Stimulated activated CD4-positive, alpha-beta T cell treated with anti-CD3 and anti-CD28 coated beads, TNF-alpha, amount 100 ng/mL, for 1 hour (primary cell): ENCODE measurements around the gene GRAMD1B.

ENCODE experiments used
- DNase-seq, 3 donors: peaks; one replicate each; pipeline ENCODE4 v3.0.0-alpha.2; 2020; ENCODE audit warnings: low read depth in 3 of 3, low spot score in 1 of 3

GRAMD1B gene

DNA sequence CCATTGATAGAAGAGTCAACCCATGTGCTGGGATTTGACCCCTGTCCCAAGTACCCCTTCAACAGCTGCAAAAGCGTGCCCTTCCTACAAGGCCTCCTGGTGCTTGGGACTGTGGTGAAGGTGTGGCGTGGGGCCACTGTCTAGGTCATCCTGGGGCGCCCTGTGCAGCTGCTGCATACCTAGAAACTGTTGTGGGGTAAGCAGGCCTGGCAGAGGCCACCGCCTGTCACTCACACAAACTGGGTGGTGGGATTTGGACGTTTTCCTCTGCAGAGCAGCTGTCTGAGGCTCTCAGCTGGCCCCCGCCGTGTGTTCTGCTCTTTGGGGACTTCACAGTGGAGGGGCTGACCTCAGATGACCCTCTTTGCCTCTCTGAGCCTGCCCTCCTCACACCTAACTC lies 154.7 kb downstream of the GRAMD1B start:
- no peak for DNase-seq

DNA sequence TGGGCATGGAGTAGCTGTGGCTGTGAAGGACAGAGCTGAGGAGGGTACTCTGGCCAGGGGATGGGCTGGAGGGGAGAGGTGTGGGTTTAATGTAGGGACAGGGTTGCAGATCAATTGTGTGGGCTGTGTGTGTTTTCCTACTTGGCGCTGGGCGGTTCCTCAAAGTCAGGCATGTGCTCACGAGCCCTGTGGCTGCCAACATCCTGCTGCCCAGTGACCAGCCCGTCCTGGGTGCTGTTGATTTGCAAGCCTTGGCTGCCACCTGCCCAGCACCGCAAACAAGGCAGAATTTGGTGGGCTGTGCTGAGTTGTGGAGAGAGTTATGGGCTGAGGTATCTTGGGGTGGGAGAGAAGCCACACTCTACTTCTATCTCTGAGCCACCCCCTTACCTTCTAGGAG lies 155.1 kb downstream of the GRAMD1B start:
- no peak for DNase-seq

DNA sequence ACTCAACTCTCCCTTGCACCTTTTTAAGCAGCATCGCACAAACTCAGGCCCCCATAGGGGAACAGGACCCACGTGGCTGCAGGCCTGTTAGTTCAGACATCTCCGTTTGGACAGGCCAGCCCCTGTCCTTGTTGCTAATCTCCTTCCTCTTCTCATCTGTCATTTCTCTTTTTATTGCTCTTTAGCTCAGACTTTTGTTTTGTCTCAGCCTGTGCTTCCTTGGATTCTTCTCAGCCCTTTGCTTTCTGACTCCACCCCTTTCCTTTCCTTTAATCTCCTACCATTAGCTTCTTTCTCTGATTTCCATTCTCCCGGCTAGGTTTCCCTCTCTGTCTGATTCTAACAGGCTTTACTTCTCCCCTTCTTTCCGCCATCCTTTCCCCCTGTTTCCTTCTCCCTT lies 155.6 kb downstream of the GRAMD1B start:
- no peak for DNase-seq

DNA sequence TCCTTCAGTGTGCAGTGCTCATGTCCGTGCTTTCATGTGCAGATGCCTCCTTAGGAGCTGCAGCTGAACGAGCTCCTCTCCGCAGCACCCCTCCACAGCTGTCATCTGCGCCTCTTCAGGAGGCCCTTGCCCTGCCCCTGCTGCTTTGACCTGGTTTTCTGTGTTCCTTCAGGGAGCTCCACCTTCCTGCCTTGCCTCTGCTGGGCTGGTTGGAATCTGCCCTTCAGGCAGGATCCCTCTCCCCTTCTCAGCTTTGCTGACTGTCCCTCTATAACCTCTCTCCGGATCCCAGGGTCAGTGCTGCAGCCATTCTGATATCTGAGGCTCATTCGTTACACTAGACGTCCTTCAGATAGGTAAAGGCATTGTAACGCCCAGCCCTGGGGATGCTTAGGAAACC lies 156.5 kb downstream of the GRAMD1B start:
- no peak for DNase-seq

DNA sequence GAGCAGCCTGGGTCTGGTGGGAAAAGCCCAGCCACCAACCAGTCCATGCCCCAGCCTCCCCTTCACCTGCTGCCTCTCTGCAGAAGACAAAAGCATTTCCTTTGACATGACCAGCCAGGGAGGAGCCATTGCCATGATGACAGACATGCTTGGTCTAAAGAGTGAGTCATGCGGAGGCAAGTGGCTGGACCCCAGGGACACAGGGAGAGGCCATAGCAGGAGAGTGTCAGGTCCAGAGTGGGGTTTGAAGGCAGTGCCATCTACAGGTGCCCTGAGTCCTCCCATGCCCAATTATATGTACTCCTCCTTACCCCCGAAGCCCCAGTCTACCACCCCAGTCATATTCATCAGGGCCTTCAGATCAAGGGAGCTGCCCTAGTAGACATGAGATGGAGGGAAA lies 157.0 kb downstream of the GRAMD1B start:
- DNase-seq, result no peak

DNA sequence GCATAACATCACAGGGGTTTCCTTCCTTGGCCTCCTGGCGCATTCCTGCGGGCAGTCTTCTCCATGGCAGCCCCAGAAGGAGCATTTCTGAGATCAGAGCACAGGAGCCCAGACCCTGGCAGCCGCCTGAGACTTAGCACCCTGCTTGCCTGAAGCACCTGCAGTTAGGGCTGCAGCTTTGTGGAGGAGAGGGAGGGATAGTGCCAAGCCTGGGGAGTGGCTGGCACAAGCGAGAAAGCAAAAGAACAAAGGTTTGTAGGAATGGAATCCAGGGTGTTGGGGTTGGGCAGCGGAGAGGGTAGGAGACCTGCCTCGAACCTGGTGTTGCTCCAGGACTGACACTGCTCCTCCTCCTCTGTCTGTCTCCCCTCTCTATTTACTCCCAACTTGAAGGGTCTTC lies 157.5 kb downstream of the GRAMD1B start:
- DNase-seq, result no peak

DNA sequence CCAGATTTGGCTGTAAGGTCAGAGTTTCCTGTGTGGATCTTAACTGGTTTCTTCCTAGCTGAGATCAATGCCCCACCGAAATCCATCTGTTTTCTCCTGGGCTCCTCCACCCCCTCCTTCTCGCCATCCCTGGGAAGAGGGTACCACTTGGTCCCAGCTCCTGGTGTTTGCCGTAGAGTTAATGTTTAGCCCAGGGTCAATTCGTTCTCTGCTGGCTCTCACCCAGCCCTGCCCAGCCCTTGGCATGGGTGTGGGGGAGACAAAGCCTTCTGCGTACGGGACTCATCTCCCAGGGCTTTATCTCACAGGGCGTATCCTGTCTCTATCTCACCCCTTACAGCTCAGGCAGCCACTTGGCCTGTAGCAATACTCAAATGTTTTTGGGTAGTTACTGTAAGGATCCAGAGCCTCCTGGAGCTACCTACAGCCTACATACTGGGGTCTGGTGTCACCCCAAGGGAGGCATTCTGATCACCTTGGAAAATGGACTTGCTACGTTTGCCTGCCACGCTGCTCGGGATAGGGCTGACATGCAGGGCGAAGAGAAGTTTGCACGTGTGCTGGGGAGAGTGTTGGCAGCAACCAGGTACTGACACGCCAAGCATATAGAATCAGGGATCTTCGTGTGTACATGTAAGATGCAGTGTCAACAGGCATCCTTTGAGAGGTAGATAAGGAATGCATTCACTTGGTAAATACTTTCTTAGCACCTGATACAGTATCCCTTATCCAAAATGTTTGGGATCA lies 158.2 kb downstream of the GRAMD1B start:
- DNase-seq, result no peak

DNA sequence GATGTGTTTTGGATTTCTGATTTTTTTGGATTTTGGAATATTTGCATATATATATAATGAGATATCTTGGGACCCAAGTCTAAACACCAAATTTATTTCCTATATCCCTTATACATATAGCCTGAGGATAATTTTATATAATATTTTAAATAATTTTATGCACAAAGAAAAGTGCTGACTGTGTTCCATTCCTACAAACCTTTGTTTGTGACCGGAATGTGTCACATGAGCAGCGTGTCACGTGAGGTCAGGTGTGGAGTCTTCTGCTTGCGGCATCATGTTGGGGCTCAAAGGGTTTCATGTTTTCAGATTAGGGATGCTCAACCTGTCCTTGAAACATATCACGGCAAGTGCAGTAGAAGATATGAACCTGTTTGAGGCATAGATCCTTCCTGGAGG lies 158.8 kb downstream of the GRAMD1B start:
- no peak for DNase-seq

DNA sequence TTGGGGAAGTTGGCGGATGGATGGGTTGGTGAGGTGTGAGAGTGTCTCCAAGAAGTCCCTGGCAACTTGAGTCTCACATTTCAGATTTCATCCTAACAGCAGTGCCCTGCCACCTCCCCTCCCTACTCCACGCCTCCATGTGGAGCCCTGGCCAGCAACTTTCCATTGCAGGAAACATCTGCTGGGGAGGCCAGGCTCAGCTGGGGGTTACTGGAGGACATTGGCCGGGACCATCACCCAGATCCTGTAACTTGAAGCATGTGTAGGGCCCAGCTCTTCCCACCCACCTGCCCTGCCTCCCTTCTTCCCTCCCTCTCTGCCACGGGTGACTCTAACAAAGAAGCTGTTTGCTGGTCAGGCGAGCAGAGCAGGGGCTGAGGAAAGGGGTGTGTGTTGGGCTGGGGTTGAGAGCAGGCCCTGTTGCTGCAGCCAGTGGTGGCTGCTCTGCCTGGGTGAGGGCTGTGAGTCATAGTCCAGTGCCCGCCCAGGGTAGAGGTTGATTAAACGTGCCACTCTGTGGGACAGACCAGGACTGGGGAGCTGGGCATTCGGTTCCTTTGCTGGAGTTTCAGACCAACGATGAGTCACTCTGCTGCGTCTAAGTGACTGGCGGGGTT lies 160.3 kb downstream of the GRAMD1B start:
- DNase-seq, result no peak

DNA sequence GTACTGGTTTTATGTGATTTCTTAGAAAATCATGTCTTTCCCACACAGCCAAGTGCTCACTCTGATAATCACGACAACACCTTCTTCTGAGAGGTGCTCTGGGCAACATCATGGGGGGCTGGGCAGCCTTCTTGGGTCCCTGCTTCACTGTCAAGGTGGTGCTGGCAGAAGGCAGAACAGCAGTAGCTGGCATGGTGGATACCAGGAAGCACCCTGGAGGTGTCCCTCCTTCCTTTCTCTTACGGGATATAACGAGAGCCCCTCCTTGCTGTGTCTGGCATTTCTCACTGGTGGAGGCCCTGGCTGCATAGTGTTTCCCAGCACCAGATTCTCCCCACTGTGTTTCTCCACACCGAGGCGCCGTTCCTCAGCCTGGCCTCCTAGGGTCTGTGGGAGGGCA lies 163.5 kb downstream of the GRAMD1B start:
- no peak for DNase-seq

DNA sequence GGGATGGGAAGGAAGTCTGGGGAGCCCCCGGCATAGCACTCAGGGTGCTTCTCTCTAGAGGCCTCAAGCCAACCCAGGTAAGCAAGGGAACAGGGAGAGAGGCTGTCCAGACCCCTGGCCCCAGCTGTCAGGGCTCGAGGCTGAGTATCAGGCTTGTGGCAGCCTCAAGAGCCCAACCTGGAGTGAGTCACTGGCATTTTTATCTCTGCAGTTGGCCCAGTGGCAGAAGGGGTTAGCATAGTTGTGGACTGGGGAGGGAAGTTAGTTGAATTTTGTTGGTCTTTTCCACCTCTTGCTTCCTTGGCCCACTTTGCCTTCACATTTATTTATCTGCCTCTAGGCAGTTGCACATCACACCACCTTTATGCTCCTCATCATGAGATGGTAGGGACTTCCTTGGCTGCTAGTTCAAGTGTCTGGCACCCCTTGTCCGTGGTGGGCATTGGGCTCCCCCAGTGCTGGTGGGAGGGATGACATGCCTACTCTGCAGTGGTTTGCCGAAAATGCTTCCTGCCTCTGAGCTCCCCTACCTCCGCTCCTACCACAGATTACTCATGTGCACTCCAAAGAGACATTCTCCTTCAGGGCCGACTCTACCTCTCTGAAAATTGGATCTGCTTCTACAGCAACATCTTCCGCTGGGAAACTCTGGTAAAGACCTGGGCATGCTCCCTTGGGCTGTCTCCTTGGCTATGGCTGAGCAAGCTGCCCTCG lies 164.3 kb downstream of the GRAMD1B start:
- no peak for DNase-seq

DNA sequence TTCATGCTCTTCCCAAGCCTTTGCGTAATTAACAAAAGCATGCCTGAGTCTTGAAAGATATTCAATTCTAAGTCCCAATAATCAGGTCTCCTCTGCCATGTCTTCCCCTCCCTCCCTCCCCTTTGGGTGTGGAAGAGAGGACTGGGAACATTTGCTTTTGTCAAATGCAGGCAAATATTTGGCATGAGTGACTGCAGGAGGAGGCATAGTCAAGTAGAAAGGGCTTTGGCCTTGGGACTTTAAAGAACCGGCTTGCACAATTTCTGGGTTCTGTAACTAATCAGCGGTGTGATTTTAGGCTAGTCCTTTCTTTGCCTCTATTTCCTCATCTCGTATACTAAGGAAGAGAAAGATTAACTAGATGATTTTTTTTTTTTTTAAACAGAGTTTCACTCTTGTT lies 164.9 kb downstream of the GRAMD1B start:
- no peak for DNase-seq

DNA sequence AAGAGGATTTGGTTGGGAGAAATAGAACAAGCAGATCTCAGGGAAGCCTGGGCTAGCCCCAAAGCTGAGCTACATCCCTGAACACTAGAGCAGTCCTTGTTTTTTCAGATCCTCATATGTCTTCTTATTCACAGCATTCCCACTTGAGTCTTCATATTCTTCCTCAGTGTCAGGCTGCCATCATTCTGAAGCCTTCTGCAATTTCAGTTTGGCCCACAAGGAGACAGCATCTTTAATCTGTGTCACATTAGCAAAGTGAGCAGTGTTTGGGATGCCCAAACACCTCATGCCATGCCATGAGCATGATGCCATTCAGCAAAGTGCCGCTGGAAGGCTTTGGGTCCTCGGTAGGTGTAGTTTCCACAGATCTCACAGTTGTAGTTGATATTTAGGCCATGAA lies 167.8 kb downstream of the GRAMD1B start:
- no peak for DNase-seq

DNA sequence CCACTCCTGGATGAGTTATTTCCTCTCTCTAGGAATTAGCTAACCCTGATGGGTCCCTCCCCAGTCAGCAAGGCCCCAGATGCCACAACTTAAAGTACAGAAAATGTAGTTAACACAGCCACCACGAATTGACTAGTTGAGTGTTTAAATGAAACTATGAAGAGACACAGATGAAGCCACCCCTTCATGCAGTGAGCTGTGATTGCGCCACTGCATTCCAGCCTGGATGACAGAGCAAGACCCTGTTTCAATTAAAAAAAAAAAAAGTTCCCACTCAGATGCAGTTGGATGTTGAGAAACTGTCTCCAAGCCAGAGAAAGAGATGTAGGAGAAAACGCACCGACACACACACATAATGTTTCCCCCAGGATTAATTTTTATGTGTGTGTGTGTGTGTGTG lies 171.1 kb downstream of the GRAMD1B start:
- no peak for DNase-seq

DNA sequence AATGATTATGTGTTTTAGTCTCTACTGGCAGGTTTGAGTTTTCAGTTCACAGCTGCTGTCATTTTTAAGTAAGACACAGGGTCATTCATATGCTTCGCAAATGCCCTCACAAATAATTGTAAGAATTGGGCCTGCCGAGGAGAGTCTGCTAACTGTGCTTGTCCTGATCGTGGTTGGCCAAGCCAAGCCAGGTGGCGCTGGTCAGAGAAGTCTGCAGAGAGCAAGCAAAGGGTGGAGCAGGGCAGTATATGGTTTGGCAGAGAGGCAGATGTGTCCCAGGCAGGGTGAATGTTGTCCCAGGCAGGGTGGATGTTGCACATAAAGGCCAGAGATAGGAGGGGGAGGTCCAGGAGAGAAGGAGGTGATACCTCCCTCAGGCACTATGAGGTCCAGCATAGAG lies 171.7 kb downstream of the GRAMD1B start:
- no peak for DNase-seq

DNA sequence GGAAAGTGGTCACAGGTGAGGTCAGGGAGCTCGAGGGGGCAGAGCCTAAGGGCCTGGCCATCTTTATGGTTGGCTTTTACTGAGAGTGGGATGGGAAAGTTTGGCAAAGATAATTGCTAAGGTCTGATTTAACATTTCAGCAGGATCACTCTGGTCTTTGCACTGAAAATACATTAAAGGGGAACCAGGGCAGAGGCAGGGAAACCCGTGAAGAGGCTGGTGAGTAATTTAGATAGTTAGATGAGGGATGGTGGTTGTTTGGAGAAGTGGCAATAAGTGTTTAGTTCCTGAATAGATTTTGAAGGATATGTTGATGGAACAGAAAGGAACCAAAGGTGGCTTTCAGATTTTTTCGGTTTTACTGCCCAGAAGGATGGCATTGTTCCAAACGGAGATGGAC lies 173.6 kb downstream of the GRAMD1B start:
- no peak for DNase-seq

DNA sequence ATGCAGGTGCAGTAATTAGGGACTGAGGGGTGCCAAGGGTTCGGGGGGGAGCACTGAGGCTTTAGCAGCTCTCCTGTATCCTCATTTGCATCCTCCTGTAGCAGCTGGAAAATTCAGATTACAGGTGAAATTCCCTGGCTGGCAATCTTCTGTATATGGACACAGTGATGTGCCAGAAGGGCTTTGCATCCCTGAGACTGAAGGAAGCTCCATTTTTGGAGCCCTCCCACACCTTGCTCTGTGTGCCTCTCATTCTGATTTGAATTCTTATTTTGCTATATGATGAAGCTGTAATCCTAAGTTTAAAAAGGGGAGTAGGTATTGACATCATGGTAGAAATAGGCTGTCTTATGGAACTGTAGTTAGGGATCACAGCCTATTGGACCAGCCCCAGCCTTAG lies 177.7 kb downstream of the GRAMD1B start:
- no peak for DNase-seq

DNA sequence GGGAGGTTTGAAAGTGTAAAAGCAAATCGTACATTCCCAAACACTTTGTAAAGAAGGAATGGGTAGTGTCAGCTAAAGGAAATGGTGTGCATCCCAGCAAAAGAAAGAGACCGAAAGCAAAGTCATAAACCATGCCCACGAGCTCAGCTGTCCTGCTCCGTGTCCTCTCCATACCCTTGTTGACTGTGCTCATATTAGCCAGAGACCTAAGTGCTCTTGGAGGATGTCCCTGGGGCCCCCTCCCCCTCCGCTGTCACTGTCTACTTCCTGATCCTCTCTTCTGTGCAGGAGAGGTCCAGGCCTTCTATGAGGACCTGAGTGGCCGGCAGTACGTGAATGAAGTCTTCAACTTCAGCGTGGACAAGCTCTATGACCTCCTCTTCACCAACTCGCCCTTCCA lies 178.3 kb downstream of the GRAMD1B start:
- no peak for DNase-seq

DNA sequence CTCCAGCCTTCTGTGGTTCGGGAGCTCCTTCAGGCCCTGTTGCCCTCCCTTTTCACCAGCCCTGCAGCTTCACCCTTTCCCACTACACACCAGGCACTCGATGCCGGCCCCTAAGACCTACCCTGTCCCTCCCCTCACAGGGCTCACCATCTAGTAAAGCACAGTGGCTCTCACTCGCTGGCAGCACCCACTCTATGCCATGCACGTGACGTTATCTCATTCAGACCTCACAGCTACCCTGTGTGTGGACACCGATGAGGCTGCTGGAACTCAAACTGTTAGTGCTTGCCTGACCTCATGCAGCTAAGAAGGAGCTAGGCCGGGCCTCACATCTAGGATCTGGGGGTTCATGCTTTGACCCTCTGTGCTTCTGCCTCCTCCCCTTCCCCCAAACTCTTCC lies 178.9 kb downstream of the GRAMD1B start:
- DNase-seq, result no peak

DNA sequence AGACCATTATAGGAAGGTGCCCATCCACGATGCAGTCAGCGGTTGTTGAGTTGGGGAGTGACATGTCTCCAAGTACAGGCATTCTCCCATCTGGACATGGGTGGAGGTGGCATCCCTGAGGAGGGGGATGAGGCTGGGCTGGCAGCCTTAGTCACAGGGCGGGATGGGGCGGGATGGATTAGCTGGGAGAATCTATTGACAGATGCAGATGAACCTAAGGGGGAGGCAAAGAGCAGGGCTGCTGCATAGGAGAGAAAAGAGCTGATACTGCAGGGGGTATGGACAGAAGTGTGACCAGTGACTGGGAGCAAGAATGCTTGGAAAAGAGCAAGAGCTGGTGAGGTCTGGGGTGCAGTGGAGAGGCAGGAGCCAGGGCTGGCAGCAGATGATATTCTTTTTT lies 181.6 kb downstream of the GRAMD1B start:
- DNase-seq, result no peak

DNA sequence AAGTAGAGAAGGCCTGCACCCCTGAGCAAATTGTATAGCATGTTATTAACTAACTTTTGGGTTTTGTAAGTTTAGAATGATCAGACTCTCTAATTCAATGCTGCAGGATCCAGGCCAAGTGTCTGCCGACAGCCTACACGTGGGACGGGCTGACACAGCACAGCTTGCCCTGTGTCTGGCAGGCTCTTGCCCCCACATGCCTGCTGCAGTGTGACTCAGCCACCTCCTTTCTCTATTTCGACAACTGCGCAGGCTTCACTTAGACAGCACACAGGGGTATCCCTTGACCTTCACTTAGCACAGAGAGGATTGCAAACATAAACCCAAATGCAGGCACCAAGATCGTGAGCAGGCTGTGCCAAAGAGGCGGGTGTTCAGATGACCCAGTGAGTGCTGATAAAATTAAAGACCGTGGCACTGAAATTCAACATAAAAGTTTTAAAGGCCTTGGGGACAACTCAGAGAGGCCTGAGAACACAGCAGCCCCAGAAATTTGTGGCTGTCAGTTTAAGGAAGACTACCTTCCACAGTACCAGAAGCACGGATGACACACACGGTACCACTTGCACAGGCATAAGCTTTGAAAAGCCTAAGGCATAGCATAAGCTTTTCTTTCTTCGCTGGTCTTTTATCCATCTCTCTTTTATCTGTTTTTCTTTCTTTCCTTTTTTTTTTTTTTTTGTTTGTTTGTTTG lies 186.6 kb downstream of the GRAMD1B start:
- no peak for DNase-seq

DNA sequence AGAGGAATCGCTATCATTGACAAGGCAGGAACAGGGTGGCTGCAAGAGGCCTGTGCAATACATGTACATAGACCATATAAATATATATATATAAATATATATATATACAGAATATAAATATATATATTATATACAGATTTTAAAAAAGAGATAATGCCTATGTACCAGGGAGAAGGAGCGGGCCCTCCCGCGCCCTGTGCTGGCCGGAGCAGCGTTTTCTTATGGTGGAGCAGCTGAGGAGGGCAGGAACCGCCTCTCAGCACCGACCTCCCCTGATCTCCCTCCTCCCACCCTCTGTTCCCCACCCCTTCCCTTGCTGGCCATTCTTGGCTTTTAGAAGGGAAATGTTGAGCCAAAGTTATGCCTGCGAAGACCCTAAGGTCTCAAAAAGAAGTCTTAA lies 192.5 kb downstream of the GRAMD1B start:
- DNase-seq, result no peak
